ENCODE measurements around the gene CC2D1A.
"Not testable (repeated sequence)": the region's sequence is repeated elsewhere in the genome, so short reads cannot be mapped to it uniquely, and the experiment has no call there.

The CC2D1A gene

DNA sequence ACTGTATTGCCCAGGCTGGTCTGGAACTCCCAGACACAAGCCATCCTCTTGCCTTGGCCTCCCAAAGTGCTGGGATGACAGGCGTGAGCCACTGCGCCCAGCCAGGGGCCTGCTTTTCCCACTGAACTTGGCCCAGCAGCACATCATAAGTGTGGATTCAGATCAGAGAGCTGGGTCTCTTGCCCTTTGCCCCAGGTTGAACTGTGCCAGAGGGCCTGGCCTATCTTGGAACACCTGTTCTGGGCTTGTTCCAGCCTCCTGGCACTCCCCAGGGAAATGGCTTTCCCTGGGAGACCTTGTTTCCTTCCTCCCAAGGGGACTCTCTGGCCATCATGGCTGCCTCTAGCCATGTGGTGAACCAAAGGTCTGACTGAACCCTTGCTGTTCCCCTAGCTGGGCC, 3.4 kb downstream of the CC2D1A start:
- DNase-seq: no peak

DNA sequence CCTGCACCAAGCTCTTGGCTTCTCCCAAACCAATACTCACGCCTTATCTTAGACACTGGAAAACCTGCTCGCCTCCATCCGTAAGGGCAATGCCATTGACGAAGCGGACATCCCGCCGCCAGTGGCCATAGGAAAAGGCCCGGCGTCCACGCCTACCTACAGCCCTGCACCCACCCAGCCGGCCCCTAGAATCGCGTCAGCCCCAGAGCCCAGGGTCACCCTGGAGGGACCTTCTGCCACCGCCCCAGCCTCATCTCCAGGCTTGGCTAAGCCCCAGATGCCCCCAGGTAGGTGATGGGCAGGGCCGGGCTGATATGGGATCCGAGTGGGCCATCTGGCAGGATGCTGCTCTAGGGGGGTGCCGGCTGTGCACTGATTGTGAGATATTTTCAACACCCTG, 7.4 kb downstream of the CC2D1A start:
- no peak for DNase-seq

DNA sequence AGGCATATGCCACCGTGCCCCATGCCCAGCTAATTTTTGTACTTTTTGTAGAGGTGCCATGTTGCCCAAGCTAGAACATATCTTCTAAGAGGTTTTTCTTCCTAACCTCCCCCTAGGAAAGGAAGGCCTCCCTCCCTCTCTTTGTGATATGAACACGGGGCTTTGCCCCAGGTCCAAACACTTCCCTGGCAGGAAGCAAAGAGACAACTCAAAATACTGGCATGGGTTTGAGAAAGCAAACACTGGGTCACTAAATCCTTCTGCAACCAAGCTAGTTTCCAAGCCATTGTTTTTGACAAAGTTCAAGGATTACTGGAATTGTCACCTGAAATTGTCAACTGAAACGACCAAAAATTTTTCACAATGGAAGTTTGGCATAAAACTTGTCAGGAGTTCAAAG, 8.8 kb downstream of the CC2D1A start:
- DNase-seq: no peak

DNA sequence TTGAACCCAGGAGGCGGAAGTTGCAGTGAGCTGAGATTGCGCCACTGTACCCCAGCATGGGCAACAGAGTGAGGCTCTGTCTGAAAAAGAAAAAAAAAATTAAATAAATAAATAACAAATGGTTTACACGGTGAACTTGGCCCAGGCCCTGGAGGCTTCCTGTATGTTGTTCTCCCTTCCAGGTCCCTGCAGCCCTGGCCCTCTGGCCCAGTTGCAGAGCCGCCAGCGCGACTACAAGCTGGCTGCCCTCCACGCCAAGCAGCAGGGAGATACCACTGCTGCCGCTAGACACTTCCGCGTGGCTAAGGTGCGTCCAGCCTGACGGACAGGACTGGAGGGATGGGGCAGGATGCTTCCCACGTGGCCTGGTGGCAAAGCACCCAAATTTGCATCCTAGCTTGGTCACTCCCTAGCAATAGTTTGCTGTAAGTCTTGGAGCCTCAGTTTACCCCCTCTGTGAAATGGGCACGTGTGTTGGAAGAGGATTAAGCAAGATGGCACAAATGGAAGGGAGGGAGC, 11.9 kb downstream of the CC2D1A start:
- DNase-seq: no peak

DNA sequence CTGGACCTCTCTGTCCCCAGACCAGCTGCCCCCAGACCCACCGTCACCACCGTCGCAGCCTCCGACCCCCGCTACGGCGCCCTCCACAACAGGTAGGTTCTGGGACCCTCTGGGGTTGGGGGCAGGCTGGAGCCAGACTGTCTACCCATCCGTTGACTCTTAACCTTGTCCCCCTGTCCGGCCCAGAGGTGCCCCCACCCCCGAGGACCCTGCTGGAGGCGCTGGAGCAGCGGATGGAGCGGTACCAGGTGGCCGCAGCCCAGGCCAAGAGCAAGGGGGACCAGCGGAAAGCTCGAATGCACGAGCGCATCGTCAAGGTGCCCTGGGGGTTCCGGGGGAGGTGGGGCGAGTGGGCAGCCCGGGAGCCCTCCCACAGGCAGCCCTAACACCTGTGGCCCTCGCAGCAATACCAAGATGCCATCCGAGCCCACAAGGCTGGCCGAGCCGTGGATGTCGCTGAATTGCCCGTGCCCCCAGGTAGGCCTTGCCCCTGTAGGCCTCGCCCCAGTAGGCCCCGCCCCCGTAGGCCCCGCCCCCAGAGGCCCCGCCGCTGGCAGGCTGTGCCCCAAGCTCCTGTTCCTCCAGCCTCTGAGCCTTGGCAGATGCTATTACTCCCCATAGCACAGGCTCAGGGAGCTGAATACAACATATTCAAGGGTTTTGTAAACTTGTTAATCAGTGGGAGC, 12.9 kb downstream of the CC2D1A start:
- no peak for DNase-seq

DNA sequence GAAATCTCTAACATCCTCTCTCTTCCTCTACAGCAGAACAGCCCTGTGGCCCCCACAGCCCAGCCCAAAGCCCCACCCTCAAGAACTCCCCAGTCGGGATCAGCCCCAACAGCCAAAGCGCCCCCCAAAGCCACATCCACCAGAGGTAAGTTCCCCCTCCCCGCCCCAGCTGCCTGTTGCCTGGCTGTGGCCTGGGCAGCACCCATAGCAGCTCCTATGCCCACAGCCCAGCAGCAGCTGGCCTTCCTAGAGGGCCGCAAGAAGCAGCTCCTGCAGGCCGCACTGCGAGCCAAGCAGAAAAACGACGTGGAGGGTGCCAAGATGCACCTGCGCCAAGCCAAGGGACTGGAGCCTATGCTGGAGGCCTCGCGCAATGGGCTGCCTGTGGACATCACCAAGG, 14.5 kb downstream of the CC2D1A start:
- DNase-seq: no peak

DNA sequence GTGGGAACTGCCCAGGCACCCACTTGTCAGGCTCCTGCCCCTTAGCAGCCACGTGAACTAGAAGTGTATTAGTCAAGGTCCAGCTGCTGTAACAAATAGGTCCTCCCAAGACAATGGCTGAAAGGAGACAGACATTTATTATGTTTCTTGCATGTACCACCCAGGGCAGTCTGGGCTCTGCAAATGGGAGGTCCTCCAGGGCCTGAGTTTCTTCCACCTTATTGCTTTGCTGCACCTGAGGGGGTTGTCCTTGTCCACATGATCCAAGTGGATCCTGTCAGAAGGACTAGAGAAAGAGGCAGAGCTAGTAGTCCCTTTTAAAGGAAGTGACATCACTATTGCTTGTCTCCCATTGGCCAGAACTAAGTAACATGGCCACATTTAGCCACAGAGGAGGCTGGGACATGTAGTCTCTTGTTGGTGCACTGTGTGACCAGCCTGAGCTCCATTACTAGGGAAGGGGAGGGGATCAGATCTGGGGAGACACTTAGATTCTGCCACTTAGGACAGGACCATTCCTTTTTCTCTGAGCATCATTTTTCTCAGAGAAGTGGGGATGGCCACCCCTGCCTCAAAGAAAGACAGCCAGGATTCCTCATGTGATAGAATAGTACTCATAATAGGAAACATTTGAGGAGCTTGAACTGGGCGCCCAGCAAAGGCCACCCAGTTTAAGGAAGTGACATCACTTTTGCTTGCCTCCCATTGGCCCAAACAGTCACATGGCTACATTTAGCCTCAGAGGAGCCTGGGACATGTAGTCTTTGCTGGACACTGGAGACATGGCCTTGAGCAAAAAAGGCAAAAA, 15.1 kb downstream of the CC2D1A start:
- no peak for DNase-seq

DNA sequence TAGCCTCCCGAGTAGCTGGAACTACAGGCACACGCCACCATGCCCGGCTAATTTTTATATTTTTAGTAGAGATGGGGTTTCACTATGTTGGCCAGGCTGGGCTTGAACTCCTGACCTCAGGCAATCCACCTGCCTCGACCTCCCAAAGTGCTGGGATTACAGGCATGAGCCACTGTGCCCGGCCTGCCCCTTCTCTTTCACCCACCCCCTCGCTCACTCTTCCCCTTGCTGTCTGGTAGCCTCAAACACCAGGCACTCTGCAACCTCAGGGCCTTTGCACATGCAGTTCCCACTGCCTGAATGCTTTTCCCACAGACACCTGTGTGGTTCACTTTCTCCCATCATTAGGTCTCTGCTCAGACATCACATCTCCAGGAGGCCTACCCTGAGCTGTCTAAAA, 16.1 kb downstream of the CC2D1A start:
- not testable (repeated sequence) for DNase-seq

DNA sequence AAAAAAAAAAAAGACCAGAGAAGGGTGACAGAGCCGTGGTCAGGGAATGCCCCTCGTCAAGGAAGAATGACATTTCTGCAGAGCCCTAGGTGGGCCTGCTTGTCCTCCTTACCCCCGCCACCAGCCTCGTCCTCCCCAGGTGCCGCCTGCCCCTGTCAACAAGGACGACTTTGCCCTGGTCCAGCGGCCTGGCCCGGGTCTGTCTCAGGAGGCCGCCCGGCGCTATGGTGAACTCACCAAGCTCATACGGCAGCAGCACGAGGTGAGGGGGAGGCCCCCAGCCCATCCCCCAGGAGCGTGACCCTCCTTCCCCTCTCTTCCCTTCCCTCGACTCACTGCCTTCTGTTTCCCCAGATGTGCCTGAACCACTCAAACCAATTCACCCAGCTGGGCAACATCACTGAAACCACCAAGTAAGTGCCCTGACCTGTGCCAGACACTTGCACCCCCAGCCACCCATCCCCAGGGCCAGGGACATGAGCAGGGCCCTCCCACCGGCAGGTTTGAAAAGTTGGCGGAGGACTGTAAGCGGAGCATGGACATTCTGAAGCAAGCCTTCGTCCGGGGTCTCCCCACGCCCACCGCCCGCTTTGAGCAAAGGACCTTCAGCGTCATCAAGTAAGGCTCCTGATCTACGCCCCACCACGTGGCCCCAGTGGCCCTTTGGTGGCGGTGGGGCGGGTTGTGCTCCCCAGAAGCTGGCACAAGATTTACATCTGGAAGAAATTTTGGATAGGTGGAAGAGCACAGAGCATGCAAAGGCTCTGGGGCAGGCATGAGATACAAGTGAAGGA, 17.4 kb downstream of the CC2D1A start:
- DNase-seq: no peak

DNA sequence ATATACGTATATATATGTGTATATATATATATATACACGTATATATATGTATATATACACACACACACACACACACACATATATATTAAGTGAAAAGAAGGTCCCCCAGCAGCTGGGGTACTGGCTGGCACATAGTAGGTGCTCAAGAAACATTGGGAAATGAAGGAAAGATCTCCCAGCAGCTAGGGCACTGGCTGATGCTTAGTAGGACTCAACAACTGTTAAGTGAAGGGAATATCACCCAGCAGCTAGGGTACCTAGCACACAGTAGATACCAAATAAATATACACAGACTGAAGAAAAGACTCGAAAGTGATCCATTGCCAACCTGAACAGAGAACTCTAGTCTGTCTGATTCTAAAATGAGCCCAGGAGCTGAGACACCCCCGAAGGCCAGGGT, 20.0 kb downstream of the CC2D1A start:
- no peak for DNase-seq

DNA sequence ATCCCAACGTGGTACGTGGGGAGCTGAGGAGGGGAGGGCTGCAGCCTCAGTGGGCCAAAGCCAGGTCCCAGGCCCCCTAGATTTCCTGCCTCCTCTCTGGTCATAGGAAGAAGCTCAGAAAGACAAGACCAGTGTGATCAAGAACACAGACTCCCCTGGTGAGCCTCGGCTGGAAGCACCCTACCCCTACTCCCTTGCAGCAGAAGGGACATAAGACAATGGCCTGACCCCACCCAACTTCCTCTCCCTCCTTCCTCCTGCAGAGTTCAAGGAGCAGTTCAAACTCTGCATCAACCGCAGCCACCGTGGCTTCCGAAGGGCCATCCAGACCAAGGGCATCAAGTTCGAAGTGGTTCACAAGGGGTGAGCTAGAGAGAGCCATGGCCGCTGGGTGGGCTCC, 20.7 kb downstream of the CC2D1A start:
- no peak for DNase-seq

DNA sequence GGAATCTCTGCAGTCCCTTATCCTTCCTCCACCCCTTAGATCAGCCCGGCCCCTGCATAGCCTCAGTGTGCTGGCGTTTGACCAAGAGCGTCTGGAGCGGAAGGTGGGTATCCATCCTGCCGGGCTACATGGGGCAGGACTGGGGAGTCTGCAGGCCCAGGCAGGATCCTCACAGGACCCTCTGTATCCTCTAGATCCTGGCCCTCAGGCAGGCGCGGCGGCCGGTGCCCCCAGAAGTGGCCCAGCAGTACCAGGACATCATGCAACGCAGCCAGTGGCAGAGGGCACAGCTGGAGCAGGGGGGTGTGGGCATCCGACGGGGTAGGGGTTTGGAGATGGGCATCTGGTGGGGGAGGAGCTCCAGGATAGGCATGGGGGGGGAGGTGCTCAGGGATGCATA, 23.3 kb downstream of the CC2D1A start:
- DNase-seq: no peak

DNA sequence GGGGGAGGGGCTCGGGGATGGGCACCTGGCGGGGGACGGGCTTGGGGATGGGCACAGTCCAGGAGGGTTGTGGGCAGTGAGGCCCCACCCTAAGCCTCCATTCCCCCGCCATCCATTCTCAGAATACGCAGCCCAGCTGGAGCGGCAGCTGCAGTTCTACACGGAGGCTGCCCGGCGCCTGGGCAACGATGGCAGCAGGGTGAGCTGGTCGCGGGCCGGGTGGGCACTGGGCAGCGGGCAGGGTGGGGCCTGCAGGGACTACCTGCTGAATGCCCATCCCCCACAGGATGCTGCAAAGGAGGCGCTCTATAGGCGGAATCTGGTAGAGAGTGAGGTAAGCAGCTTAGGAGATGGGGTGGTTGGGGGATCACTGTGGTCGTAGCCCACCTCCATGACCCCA, 24.0 kb downstream of the CC2D1A start:
- no peak for DNase-seq

DNA sequence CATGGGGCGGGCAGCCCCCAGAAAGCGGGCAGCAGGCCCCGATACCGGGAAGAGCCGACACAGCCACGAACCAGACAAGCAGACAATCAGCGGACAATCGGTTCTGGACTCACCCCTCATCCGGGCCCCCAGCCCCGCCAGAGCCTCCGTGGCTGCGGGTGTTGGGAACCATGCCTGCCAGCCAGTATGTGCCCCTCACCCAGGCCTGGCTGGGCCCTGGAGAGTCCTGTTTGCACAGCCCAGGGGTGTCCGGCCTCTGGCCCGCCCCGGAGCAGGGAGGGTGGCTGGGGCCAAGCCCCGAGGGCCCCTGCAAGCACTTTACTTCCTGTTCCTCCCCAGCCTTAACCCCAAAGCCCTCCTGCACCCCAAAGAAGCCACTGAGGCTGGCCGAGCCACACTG, 24.4 kb downstream of the CC2D1A start:
- DNase-seq: no peak

DNA sequence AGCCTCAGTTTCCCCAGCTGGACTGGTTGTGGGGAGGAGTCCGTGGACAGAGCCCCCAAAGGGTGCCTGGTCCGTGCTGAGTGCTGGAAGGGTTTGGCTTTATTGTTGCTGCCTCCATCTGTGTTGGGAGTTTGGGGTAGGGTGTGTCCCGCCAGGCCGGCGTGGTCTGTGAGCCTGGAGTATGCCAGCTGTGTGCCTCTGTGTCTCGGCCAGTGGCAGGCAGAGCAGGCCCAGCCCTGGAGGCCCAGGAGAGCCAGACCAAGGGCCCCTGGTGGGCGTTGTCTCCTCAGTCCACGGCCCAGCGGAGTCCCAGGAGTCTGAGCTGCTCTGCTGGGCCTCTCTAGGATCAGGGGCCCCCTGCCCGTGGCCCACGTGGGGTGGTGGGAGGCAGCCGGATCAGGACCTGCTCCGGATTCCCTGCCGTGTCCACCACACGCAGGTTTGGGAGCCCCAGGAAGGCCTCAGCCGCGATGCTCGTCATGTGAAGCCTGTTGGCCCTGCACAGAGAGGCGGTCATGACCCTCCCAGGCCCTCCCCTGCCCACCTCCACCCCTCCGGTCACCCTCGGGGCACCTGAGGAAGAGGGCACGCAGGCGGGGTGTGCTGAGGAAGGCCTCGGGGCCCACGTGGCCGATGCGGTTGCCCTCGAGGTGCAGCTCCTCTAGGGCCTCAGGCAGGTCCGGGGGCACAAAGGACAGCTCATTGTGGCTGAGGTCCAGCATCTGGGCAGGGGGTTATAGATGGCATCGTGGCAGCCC, 25.6 kb downstream of the CC2D1A start:
- no peak for DNase-seq

DNA sequence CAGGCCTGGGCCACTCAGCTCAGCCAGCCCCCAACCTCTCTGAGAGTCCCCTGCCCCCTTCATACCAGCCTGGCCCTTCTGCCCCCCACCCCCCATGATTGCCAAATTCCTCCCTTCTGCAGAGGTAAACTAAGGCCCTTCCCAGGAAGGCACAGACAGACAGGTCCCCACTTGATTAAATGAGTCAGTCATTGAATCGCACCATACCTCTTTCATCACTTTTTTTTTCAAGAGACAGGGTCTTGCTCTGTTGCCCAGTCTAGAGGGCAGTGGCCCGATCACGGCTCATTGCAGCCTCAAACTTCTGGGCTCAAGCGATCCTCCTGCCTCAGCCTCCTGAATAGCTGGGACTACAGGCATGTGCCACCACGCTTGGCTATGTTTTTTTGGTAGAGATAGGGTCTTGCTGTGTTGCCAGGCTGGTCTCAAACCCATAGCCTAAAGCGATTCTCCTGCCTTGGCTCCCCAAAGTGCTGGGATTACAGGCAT, 26.2 kb downstream of the CC2D1A start:
- DNase-seq: no peak

DNA sequence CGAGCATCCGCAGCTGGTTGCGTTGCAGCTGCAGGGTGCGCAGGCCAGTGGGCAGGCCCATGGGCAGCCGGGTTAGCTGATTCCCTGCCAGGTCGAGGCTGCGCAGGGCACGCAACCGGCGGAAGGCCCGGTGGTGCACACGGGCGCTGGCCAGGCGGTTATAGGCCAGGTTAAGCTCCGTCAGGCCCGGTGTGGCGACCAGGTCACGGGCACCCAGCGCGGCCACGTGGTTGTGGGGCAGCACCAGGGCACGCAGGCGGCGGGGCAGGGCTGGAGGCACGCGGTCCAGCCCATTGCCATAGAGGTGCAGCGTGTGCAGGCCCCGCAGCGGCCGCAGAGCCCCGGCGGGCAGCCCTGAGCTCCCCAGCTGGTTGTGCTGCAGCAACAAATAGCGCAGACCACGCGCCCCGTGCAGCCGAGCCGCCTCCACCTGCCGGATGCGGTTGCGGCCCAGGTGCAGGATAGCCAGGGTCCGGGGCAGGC, 27.0 kb downstream of the CC2D1A start:
- DNase-seq: no peak

DNA sequence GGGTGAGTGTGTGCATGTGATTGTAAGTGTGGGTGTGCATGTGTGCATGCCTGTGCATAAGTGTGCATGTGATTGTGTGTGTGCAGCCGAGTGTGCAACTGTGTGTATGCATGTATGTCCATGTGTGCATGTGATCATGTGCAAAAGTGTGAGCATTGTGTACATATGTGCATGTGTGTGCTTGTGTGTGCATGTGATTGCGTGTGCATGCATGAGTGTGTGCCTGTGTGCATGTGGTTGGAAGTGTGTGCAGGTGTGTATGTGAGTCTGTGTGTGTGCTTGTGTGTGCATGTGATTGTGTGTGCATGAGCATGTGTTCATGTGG, 28.7 kb downstream of the CC2D1A start:
- DNase-seq: no peak

DNA sequence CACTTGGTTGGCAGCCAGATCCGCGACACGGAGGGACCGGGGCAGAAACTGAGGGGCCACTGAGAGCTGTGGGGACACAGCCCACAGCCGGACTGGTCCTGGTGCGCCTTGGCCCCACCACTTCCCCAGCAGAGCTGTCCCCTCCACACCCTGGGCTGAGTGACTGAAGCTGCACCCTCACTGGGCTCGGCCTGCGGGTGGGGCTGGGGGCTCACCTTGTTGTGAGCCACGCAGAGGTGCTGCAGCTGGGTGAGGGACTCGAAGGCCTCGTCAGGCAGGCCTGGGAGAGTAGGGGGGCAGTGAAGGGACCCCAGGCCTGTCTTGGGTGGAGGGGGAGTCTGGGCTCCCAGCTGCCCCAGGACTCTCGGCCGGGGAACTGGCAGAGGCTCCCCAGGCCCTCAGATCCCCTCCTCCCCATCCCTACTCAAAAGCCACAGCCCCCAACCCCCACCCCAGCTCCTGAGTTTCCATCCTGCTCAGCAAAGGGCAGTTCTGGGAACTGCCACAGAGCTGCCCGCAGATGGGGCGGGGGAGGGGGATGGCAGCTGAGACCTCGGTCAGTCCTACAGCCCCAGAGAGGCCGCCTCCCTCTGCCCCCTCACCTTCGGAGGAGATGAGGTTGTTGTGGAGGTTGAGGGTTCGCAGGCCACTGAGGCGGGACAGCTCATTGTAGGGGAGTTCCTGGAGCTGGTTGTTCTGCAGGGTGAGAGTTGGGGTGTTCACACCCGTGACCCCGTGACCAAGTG, 29.9 kb downstream of the CC2D1A start:
- no peak for DNase-seq

DNA sequence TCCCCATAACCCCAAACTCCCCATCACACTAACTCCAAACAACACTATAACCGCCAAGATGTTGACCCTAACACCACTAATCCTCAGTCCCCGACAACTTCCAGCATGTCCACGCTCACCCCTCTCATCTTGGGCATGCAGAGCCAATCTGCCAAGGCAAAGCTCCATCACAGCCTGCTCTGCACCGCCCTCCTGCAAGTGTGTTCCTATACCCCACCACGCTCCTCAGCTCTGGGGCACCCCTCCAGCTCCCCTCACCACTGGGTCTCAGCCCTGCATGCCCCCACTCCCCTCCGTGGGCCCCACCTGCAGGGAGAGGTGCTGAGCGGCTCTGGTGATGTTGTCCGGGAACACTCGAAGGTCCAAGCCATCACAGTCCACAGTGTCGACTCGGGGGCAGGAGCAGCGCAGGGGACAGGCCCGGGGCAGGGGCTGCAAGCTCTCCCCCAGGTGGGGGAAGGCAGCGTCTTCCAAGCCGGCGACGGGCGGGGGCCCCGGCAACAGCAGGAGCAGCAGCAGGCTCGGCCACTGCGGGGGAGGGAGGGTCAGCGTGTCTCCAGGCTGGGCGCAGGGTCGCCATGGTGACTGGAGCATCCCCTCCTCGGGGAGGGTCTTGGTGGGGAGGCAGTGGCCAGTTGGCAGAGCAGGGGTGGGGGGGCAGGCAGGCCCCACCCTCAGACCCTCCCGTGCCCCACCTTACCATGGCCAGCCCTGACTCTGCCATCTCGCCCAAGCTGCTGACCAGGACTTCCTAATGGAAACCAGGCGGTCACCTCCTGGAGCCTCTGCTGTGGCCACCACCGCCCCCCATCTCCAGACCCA, 31.7 kb downstream of the CC2D1A start:
- no peak for DNase-seq

Data from stimulated activated CD4-positive, alpha-beta T cell treated with anti-CD3 and anti-CD28 coated beads, Interleukin-4, amount 100 ng/mL, for 4 hours (primary cell).